A673 (cell line): ENCODE measurements around the gene GATAD2B. TPM values are rescaled to one million over a fixed set of nuclear protein-coding genes. Genes with fewer than 3 reads are reported as not detected.

Experiments used
- BruUV-seq: library from RNA; stranded (reverse); fragments of 400-500 nt; replicated peaks from 2 replicates; lab custom pipeline; 2021; lab: Mats Ljungman, UMichigan
- CTCF ChIA-PET: fragments of 300-600 bp; sonication (Branson Sonifier 250); formaldehyde crosslinking; loops from one replicate; lab custom pipeline; 2022; ENCODE audit warnings: antibody characterized with exemption; lab: Charles Lee
- POLR2A ChIA-PET: fragments of 300-600 bp; sonication (Branson Sonifier 250); formaldehyde crosslinking; loops from one replicate; lab custom pipeline; 2022; ENCODE audit warnings: antibody characterized with exemption; ENCODE audit not compliant: low non-redundant PET; lab: Charles Lee
- DNase-seq: peaks from one replicate; pipeline ENCODE4 v3.0.0-alpha.2; 2015; ENCODE audit warnings: low spot score
- H3K27ac ChIP-seq: fragments of 200-600 bp; sonication (generic); 2 replicates; pipeline ENCODE4 v1.5.1; 2016; ENCODE audit warnings: mixed run types, low read depth, mild to moderate bottlenecking, mixed read lengths, antibody characterized with exemption, low read length; ENCODE audit not compliant: poor library complexity, severe bottlenecking
- H3K27me3 ChIP-seq: fragments of 200-600 bp; sonication (generic); replicated peaks from 2 replicates; pipeline ENCODE4 v1.6.1; 2017; ENCODE audit warnings: mixed run types, low read depth, mild to moderate bottlenecking, mixed read lengths, antibody characterized with exemption, low read length; ENCODE audit not compliant: insufficient read depth, poor library complexity
- H3K36me3 ChIP-seq: fragments of 200-600 bp; sonication (generic); 2 replicates; pipeline ENCODE4 v1.6.1; 2016; ENCODE audit warnings: mixed run types, mild to moderate bottlenecking, mixed read lengths, antibody characterized with exemption, low read length; ENCODE audit not compliant: insufficient read depth, poor library complexity, severe bottlenecking
- H3K4me1 ChIP-seq: fragments of 200-600 bp; sonication (generic); 2 replicates; pipeline ENCODE4 v1.6.1; 2017; ENCODE audit warnings: mixed run types, mild to moderate bottlenecking, mixed read lengths, antibody characterized with exemption, low read length; ENCODE audit not compliant: insufficient read depth, poor library complexity, severe bottlenecking
- H3K4me3 ChIP-seq: fragments of 200-600 bp; sonication (generic); 2 replicates; pipeline ENCODE4 v1.5.1; 2016; ENCODE audit warnings: low read depth, mixed run types, mild to moderate bottlenecking, mixed read lengths, low read length; ENCODE audit not compliant: poor library complexity, severe bottlenecking
- H3K9me3 ChIP-seq: fragments of 200-600 bp; sonication (generic); 2 replicates; pipeline ENCODE4 v1.6.1; 2016; ENCODE audit warnings: mixed run types, low read depth, mild to moderate bottlenecking, mixed read lengths, antibody characterized with exemption, low read length; ENCODE audit not compliant: poor library complexity, severe bottlenecking
- EZH2 ChIP-seq: fragments of 200-600 bp; sonication (generic); IDR thresholded peaks from 2 replicates; pipeline ENCODE4 v1.6.1; 2017; ENCODE audit warnings: borderline replicate concordance, low read depth, mild to moderate bottlenecking, mixed read lengths, antibody characterized with exemption, low read length; ENCODE audit not compliant: poor library complexity, severe bottlenecking
- intact Hi-C: fragments of 100-400 bp; cut with micrococcal nuclease; formaldehyde crosslinking; loops from one replicate; pipeline ENCODE4 v1.10.0; 2022; ENCODE audit not compliant: unreplicated experiment
- total RNA-seq: library from RNA; stranded (reverse); gene quantifications from 2 replicates; pipeline ENCODE4 v1.2.3, GENCODE V29; 2021
- TF ChIP-seq, protein P1 (sequence below): fragments of 300-800, 200-600 bp; sonication (generic); conservative IDR thresholded peaks from 2 replicates; pipeline ENCODE4 v1.5.1; 2017; ENCODE audit warnings: low read depth, mild to moderate bottlenecking, antibody characterized with exemption, low read length, moderate library complexity, mixed read lengths

Gene GATAD2B
- total RNA-seq, 1 experiment from 2014 or later = 58.8 TPM

DNA sequence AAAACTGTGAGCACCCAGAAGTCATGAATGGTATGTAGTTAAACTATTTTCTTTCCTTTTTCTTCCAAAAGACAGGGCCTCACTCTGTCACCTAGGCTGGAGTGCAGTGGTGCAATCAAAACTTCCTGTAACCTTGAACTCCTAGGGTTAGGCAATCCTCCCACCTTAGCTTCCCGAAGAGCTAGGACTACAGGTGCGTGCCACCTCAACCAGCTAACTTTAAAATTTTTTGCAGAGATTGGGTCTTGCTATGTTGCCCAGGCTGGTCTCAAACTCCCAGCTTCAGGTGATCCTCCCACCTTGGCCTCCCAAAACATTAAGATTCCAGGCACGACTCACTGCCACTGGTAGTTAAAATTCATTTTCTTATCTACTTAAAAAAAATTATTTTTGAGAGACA, 62.5 kb downstream of the GATAD2B start:
- no peaks in the 10 kb centered on the region for H3K27me3 ChIP-seq
- no peaks in the 10 kb centered on the region for H3K36me3 ChIP-seq
- H3K27ac ChIP-seq = no peak overlapping the region
- intact Hi-C loops = no loop called here
- H3K4me1 ChIP-seq = no peaks in the 10 kb centered on the region
- BruUV-seq = no TSS peak
- CTCF ChIA-PET = no interaction called here
- no peak overlapping the region for H3K4me3 ChIP-seq
- POLR2A ChIA-PET = no interaction called here
- no peak for DNase-seq
- no peaks in the 10 kb centered on the region for H3K9me3 ChIP-seq
- TF ChIP-seq, protein P1, sequence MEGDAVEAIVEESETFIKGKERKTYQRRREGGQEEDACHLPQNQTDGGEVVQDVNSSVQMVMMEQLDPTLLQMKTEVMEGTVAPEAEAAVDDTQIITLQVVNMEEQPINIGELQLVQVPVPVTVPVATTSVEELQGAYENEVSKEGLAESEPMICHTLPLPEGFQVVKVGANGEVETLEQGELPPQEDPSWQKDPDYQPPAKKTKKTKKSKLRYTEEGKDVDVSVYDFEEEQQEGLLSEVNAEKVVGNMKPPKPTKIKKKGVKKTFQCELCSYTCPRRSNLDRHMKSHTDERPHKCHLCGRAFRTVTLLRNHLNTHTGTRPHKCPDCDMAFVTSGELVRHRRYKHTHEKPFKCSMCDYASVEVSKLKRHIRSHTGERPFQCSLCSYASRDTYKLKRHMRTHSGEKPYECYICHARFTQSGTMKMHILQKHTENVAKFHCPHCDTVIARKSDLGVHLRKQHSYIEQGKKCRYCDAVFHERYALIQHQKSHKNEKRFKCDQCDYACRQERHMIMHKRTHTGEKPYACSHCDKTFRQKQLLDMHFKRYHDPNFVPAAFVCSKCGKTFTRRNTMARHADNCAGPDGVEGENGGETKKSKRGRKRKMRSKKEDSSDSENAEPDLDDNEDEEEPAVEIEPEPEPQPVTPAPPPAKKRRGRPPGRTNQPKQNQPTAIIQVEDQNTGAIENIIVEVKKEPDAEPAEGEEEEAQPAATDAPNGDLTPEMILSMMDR = no peak
- TF ChIP-seq EZH2 = no peak

- no peak overlapping the region for H3K27ac ChIP-seq
- no TSS peak for BruUV-seq
- H3K4me3 ChIP-seq = no peak overlapping the region
- no peaks in the 10 kb centered on the region for H3K4me1 ChIP-seq
- ChIA-PET CTCF (interaction anchor here (0.5 kb wide), 1 partner anchor 9 kb away, joined by 8 read pairs; no protein-coding TSS in a partner anchor), POLR2A (no interaction called here)
- no peaks in the 10 kb centered on the region for H3K9me3 ChIP-seq
- TF ChIP-seq, protein P1 = no peak
- no peak for TF ChIP-seq EZH2
- no peaks in the 10 kb centered on the region for H3K36me3 ChIP-seq
- DNase-seq = no peak
- intact Hi-C loops = no loop called here
- H3K27me3 ChIP-seq = no peaks in the 10 kb centered on the region
These were observed 65.3 kb downstream of the GATAD2B start for GRCh38 chr1:153857505-153857904.

DNA sequence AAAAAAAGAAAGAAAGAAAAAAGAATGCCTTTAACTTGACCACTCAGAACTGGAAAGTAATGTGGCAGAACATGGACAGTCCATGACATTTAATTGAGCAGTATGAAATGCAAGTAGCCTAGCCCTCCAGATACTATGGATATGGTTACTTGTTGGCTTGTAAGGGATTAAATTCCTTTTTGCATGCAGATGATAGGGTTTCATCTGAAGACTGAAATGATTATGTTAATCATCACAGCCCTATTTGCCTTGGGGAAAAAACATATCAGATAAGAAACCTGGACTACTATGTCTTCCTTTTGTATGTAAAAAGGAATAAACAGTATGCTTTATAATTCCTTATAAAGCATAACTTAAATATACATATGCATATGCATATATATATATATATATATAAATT, 66.0 kb downstream of the GATAD2B start:
- ChIA-PET POLR2A (no interaction called here), CTCF (no interaction called here)
- H3K27ac ChIP-seq = no peak overlapping the region
- no peaks in the 10 kb centered on the region for H3K36me3 ChIP-seq
- no peak for DNase-seq
- H3K4me1 ChIP-seq = no peaks in the 10 kb centered on the region
- H3K4me3 ChIP-seq = no peak overlapping the region
- H3K9me3 ChIP-seq = no peaks in the 10 kb centered on the region
- TF ChIP-seq, protein P1 = no peak
- no peak for TF ChIP-seq EZH2
- no TSS peak for BruUV-seq
- no peaks in the 10 kb centered on the region for H3K27me3 ChIP-seq
- intact Hi-C loops = no loop called here
